WTC11 (cell line): ENCODE results near the gene PITPNC1. TPM values are rescaled to one million over a fixed set of nuclear protein-coding genes. Genes with fewer than 3 reads are reported as not detected.

Experiments
- ATAC-seq: fragments of 200-7000 bp; cut with Tn5 transposase; 2 replicates; pipeline ENCODE4 v1.10.0; 2021; ENCODE audit warnings: mild to moderate bottlenecking, moderate library complexity
- Bru-seq: library from RNA; stranded (reverse); fragments of 400-500 nt; gene quantifications from one replicate; lab custom pipeline; 2021; lab: Mats Ljungman, UMichigan
- CTCF ChIA-PET: fragments of 300-600 bp; sonication (Branson Sonifier 250); formaldehyde crosslinking; loops from one replicate; lab custom pipeline; 2021; ENCODE audit warnings: antibody characterized with exemption; lab: Charles Lee
- POLR2A ChIA-PET: fragments of 350-600 bp; sonication (Branson Sonifier 250); formaldehyde crosslinking; loops from one replicate; lab custom pipeline; 2021; ENCODE audit warnings: antibody characterized with exemption; lab: Charles Lee
- DNase-seq: peaks from one replicate; pipeline ENCODE4 v3.0.0; 2021; ENCODE audit warnings: low spot score
- H3K27ac Mint-ChIP-seq: 2 replicates; pipeline ENCODE4 v1.8.0; 2021; ENCODE audit warnings: mixed read lengths
- H3K27me3 Mint-ChIP-seq: 2 replicates; pipeline ENCODE4 v1.8.0; 2021; ENCODE audit warnings: low read depth, mild to moderate bottlenecking, moderate library complexity, mixed read lengths
- H3K36me3 Mint-ChIP-seq: 2 replicates; pipeline ENCODE4 v1.8.0; 2021; ENCODE audit warnings: mixed read lengths
- H3K4me1 Mint-ChIP-seq: 2 replicates; pipeline ENCODE4 v1.8.0; 2022; ENCODE audit warnings: mixed read lengths
- H3K4me3 Mint-ChIP-seq: 2 replicates; pipeline ENCODE4 v1.8.0; 2021; ENCODE audit warnings: mild to moderate bottlenecking, moderate library complexity, mixed read lengths
- H3K9me3 Mint-ChIP-seq: 2 replicates; pipeline ENCODE4 v1.8.0; 2021; ENCODE audit warnings: mixed read lengths
- AR ChIP-seq: fragments of 250-450 bp; sonication (Bioruptor Pico); IDR thresholded peaks from 2 replicates; pipeline ENCODE4 v1.9.0; 2021; ENCODE audit warnings: mild to moderate bottlenecking
- CTCF ChIP-seq: fragments of 200-600 bp; IDR thresholded peaks from 2 replicates; pipeline ENCODE4 v1.8.0; 2022; ENCODE audit warnings: antibody characterized with exemption
- E2F5 ChIP-seq: sonication (generic); formaldehyde crosslinking; IDR thresholded peaks from 2 replicates; pipeline ENCODE4 v1.8.1; 2022; ENCODE audit warnings: mild to moderate bottlenecking, moderate library complexity, missing genetic modification reagents
- ETV6 ChIP-seq: sonication (generic); formaldehyde crosslinking; IDR thresholded peaks from 2 replicates; pipeline ENCODE4 v1.8.1; 2022; ENCODE audit warnings: mild to moderate bottlenecking, missing genetic modification reagents
- FOXK1 ChIP-seq: sonication (generic); formaldehyde crosslinking; IDR thresholded peaks from 2 replicates; pipeline ENCODE4 v1.8.0; 2022; ENCODE audit warnings: mild to moderate bottlenecking, moderate library complexity, missing genetic modification reagents
- HMGA2 ChIP-seq: fragments of 250-450 bp; sonication (Bioruptor Pico); IDR thresholded peaks from 2 replicates; pipeline ENCODE4 v1.4.0; 2021; ENCODE audit warnings: mild to moderate bottlenecking, moderate library complexity
- MXD4 ChIP-seq: fragments of 250-450 bp; sonication (Bioruptor Pico); IDR thresholded peaks from 2 replicates; pipeline ENCODE4 v1.8.0; 2021; ENCODE audit warnings: mild to moderate bottlenecking, moderate library complexity, borderline replicate concordance
- NFE2L1 ChIP-seq: sonication (generic); formaldehyde crosslinking; IDR thresholded peaks from 2 replicates; pipeline ENCODE4 v1.8.1; 2023; ENCODE audit warnings: missing genetic modification reagents
- NFYB ChIP-seq: sonication (generic); formaldehyde crosslinking; conservative IDR thresholded peaks from 2 replicates; pipeline ENCODE4 v1.8.0; 2022; ENCODE audit warnings: low read depth, missing genetic modification reagents
- PRDM15 ChIP-seq: sonication (generic); formaldehyde crosslinking; IDR thresholded peaks from 2 replicates; pipeline ENCODE4 v1.8.0; 2022; ENCODE audit warnings: missing genetic modification reagents
- SMAD3 ChIP-seq: sonication (generic); formaldehyde crosslinking; IDR thresholded peaks from 2 replicates; pipeline ENCODE4 v1.8.0; 2022; ENCODE audit warnings: missing genetic modification reagents, mild to moderate bottlenecking, borderline replicate concordance
- TEAD1 ChIP-seq: sonication (generic); formaldehyde crosslinking; IDR thresholded peaks from 2 replicates; pipeline ENCODE4 v1.8.0; 2022; ENCODE audit warnings: mild to moderate bottlenecking, missing genetic modification reagents
- TP53 ChIP-seq: sonication (generic); formaldehyde crosslinking; IDR thresholded peaks from 2 replicates; pipeline ENCODE4 v1.8.1; 2023; ENCODE audit warnings: mild to moderate bottlenecking, missing genetic modification reagents
- USF2 ChIP-seq: sonication (generic); formaldehyde crosslinking; IDR thresholded peaks from 2 replicates; pipeline ENCODE4 v1.8.1; 2023; ENCODE audit warnings: mild to moderate bottlenecking, missing genetic modification reagents, moderate library complexity
- ZBTB21 ChIP-seq: sonication (generic); formaldehyde crosslinking; IDR thresholded peaks from 2 replicates; pipeline ENCODE4 v1.8.1; 2023; ENCODE audit warnings: mild to moderate bottlenecking, missing genetic modification reagents, borderline replicate concordance
- ZBTB43 ChIP-seq: sonication (generic); formaldehyde crosslinking; IDR thresholded peaks from 2 replicates; pipeline ENCODE4 v1.8.1; 2023; ENCODE audit warnings: mild to moderate bottlenecking, missing genetic modification reagents
- ZMAT4 ChIP-seq: fragments of 250-450 bp; sonication (Bioruptor Pico); IDR thresholded peaks from 2 replicates; pipeline ENCODE4 v1.9.0; 2021; ENCODE audit warnings: mild to moderate bottlenecking
- ZNF138 ChIP-seq: sonication (generic); formaldehyde crosslinking; conservative IDR thresholded peaks from 2 replicates; pipeline ENCODE4 v1.8.1; 2022; ENCODE audit warnings: mild to moderate bottlenecking, moderate library complexity, missing genetic modification reagents
- ZNF232 ChIP-seq: sonication (generic); formaldehyde crosslinking; IDR thresholded peaks from 2 replicates; pipeline ENCODE4 v1.8.0; 2022; ENCODE audit warnings: mild to moderate bottlenecking, missing genetic modification reagents
- ZNF396 ChIP-seq: fragments of 250-450 bp; sonication (Bioruptor Pico); IDR thresholded peaks from 2 replicates; pipeline ENCODE4 v1.8.0; 2021; ENCODE audit warnings: mild to moderate bottlenecking, moderate library complexity, borderline replicate concordance
- ZNF671 ChIP-seq: fragments of 250-450 bp; sonication (Bioruptor Pico); IDR thresholded peaks from 2 replicates; pipeline ENCODE4 v1.8.0; 2021; ENCODE audit warnings: mild to moderate bottlenecking
- ZSCAN18 ChIP-seq: fragments of 250-450 bp; sonication (Bioruptor Pico); IDR thresholded peaks from 2 replicates; pipeline ENCODE4 v2.1.2; 2022; ENCODE audit warnings: mild to moderate bottlenecking, moderate library complexity
- long read RNA-seq, 3 experiments: library from RNA in 1 of 3; library from capped mRNA in 1 of 3; library from polyadenylated mRNA in 1 of 3; unstranded in 2 of 3; stranded (forward) in 1 of 3; transcript quantifications; one replicate each; pipeline ENCODE4 v2.0.0, GENCODE V29; 2021
- total RNA-seq: library from RNA; stranded (reverse); gene quantifications from 3 replicates; pipeline ENCODE4 v1.2.3, GENCODE V29; 2021

The PITPNC1 gene
- total RNA-seq (36.9 to 42.0 TPM (median 39.8 TPM) in 3 replicates), Bru-seq, nascent RNA (percentile 70 among the genes with signal in this experiment)
- long read RNA-seq, experiment 1, full-length matches to known transcripts: 2 of 148 reads
- long read RNA-seq, experiment 1, partial matches to known transcripts: 4 of 148 reads
- long read RNA-seq, experiment 1, other reads (novel, unspliced or antisense): 142 of 148 reads
- long read RNA-seq, experiment 2, partial matches to known transcripts: 7 of 56 reads
- long read RNA-seq, experiment 2, other reads (novel, unspliced or antisense): 49 of 56 reads
- long read RNA-seq, experiment 3, partial matches to known transcripts: 0 of 3 reads
- long read RNA-seq, experiment 3, other reads (novel, unspliced or antisense): 3 of 3 reads

- Mint-ChIP-seq H3K4me1 (peaks cover 35% of the 10 kb centered on the region), H3K27ac (peak within 1 kb of the TSS; percentile 96), H3K36me3 (peaks cover 11% of the 10 kb centered on the region), H3K27me3 (no peaks in the 10 kb centered on the region; the same call in 1 of the 2 replicates), H3K4me3 (peak within 1 kb of the TSS; percentile 81), H3K9me3 (peaks cover 9% of the 10 kb centered on the region)
- CTCF ChIA-PET: interaction anchor here (1.5 to 3.1 kb wide), 4 partner anchors 12 to 272 kb away, joined by 6 to 38 read pairs (median 15); no protein-coding TSS in a partner anchor
- POLR2A ChIA-PET: interaction anchor here (0.6 kb wide), 1 partner anchor 90 kb away, joined by 6 read pairs; no protein-coding TSS in a partner anchor
- ATAC-seq: peak; percentile 71
- peak; percentile 87 for DNase-seq
- TF ChIP-seq TEAD1 (CRISPR knock-in tag) (peak; percentile 91), TP53 (CRISPR knock-in tag) (peak; percentile 47; the same call in 1 of the 2 replicates), ZBTB43 (CRISPR knock-in tag) (0 out of 2 replicates have a peak, but pooled peaks have one; percentile 42), NFE2L1 (peak; percentile 24; the same call in 1 of the 2 replicates), ZNF138 (peak; percentile 13; the same call in 1 of the 2 replicates), USF2 (CRISPR knock-in tag) (peak; percentile 3; the same call in 1 of the 2 replicates), E2F5 (CRISPR knock-in tag) (no peak; the same call in 1 of the 2 replicates), ZNF396 (CRISPR knock-in tag) (no peak), ZBTB21 (CRISPR knock-in tag) (peak; percentile 36; the same call in 1 of the 2 replicates), FOXK1 (CRISPR knock-in tag) (peak; percentile 62), NFYB (CRISPR knock-in tag) (no peak; the same call in 1 of the 2 replicates), CTCF (no peak), ZNF671 (CRISPR knock-in tag) (no peak), HMGA2 (CRISPR knock-in tag) (no peak), MXD4 (CRISPR knock-in tag) (no peak), SMAD3 (CRISPR knock-in tag) (peak; percentile 57; the same call in 1 of the 2 replicates), ZNF232 (CRISPR knock-in tag) (0 out of 2 replicates have a peak, but pooled peaks have one; percentile 70), ZMAT4 (CRISPR knock-in tag) (no peak), AR (CRISPR knock-in tag) (no peak), ZSCAN18 (CRISPR knock-in tag) (no peak), PRDM15 (CRISPR knock-in tag) (no peak), ETV6 (CRISPR knock-in tag) (no peak)
Measured at GRCh38 chr17:67376737-67377487, at the start of gene PITPNC1. PITPNC1 (plus strand) TSS chr17:67377281.
